Stimulated activated naive CD4-positive, alpha-beta T cell treated with Interleukin-2 at 50 U/mL for 16 hours (primary cell): ENCODE measurements around the gene FOXR1.
"Not testable (repeated sequence)": the region's sequence is repeated elsewhere in the genome, so short reads cannot be mapped to it uniquely, and the experiment has no call there.

Experiments
- DNase-seq: peaks from one replicate; lab custom pipeline; 2025; lab: John Stamatoyannopoulos, UW

Gene FOXR1

DNA sequence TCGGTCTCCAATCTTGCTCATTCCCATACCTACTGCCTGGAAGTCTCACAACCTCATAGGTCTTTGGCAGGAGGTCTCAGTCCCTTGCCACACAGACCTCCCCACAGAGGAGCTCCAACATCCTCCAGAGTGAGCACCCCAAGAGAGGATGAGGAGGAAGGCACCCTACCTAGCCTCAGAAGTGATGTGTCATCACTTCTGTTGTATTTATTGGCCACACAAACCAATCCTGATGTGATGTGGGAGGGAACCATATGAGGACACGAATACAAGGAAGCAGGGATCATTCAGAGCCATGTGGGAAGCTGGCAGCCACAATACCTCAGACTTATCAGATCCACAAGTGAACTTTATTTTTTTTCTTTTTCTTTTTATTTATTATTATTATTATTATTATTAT lies 24.5 kb upstream of the FOXR1 start:
- DNase-seq = no peak

DNA sequence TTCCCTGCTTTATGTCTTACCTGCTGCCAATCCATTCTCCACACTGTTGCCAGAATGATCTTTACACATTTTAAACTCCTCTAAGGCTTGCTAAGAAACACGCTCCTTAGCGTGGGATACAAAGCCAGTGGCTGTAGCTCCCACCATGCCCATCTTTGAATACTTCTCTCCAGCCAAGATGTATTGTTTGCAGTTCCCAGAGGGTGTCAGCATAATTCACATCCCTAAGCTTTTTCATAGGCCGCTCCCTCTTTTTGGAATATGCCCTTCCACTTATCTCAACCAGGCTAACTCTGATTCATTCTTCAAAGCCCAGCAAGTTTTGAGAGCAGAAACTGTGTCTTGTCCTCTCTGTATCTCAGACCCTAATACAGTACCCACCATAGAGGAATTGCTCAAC lies 23.6 kb upstream of the FOXR1 start:
- no peak for DNase-seq

DNA sequence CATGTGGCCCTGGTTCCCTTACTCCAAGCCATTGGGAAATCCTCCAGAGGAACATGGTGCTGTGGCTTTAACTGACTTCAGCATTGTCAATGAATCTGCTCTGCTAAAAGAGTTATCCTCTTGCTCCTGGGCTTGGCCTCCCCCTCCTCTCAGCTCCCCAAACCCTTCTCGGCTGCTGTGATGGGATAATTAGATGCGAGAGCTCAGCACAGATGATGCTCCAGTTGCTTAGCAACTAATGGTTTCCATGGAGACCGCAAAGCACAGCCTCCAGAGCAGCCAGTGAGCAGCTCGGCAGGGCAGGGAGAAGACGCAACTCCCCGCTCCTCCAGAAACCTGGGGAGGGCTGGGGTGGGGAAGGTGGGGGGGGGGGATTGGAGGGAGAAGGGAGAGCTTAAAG lies 18.3 kb upstream of the FOXR1 start:
- no peak for DNase-seq

DNA sequence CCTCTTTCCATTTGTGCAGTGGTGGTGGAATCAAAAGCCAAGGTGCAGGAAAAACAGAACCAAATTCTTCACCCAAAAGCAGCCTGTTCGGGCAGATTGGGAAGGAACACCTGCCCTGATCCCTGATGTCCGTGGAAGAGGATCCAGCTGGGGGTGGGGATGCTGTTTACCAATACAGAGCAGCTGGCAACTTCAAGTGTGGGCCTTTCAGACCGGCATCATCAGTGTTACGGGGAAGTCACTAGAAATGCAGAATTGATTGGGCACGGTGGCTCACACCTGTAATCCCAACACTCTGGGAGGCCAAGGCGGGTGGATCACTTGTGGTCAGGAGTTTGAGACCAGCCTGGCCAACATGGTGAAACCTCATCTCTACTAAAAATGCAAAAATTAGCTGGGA lies 17.6 kb upstream of the FOXR1 start:
- not testable (repeated sequence) for DNase-seq

DNA sequence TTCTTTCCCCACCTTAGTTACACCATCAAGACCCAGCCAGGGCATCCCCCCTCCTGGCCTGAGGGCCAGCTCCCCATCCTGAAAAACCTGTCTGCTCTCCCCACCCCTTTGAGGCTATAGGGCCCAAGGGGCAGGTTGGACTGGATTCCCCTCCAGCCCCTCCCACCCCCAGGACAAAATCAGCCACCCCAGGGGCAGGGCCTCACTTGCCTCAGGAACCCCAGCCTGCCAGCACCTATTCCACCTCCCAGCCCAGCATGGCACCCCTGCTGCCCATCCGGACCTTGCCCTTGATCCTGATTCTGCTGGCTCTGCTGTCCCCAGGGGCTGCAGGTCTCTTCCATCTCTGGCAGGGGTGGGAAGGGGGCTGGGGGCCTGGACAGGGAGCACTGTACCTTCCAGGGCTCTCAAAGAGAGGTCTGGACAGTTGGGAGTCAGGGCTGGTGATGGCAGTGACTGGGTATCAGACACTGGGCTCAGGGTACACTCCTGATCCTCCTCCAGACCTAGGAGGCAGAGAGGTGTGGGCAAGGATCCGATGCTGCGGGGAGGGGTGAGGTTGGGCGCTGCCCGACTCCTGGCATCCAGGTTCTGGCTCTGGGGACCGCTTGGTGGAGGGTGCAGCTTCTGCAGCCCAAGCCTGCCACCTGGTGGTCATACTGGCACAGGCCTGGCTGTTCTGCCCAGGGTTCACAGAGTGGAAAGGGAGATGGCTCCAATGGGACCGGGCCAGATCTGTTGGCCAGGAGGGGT lies 15.3 kb upstream of the FOXR1 start, which contains the start of gene UPK2:
TSS of gene UPK2 (plus strand) at position 205 of the 753 bp plus-strand sequence. CDS start at position 258, 53 bp downstream.
- peak; percentile 80 for DNase-seq

DNA sequence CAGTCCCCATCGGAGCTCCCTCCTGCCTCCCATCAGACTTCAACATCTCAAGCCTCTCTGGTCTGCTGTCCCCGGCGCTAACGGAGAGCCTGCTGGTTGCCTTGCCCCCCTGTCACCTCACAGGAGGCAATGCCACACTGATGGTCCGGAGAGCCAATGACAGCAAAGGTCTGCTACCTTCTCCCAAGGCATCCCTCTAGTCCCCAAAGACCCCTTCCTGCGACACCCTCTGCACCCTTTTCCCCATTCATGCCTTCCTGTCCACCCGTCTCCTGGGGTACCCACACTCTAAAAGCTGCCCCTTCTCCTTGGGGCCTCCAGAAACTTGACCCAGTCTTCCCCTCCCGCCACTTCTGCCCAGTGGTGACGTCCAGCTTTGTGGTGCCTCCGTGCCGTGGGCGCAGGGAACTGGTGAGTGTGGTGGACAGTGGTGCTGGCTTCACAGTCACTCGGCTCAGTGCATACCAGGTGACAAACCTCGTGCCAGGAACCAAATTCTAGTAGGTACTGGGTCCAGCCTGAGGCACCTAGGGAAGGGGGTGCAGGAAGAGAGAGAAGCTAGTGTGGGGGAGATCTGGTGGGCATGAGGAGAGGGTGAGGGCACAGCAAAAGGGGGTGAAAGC lies 14.6 kb upstream of the FOXR1 start:
- DNase-seq = no peak

DNA sequence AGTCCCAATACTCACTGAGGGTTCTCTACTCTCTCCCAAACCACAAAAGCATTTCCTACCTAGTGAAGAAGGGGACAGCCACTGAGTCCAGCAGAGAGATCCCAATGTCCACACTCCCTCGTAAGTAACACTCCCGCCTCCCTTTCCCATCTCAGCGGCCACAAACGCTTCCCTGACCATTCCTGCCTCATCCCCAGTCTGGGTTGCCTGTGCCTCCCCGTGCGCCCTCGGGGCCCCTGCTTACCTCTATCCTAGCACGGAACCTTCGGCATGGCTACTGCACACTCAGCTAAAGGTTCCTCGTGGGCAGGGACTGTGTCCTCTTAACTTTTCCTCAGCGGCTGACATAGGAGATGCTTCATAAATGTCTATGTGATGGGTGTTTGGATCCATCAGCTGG lies 14.0 kb upstream of the FOXR1 start:
- DNase-seq = no peak

DNA sequence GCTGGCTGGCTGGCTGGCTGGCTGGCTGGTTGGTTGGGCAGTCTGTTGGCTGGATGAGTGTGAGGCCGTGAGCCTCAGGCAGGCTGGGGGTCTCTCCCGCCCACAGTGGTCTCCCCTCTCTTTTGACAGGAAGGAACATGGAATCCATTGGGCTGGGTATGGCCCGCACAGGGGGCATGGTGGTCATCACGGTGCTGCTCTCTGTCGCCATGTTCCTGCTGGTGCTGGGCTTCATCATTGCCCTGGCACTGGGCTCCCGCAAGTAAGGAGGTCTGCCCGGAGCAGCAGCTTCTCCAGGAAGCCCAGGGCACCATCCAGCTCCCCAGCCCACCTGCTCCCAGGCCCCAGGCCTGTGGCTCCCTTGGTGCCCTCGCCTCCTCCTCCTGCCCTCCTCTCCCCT lies 13.6 kb upstream of the FOXR1 start:
- no peak for DNase-seq

DNA sequence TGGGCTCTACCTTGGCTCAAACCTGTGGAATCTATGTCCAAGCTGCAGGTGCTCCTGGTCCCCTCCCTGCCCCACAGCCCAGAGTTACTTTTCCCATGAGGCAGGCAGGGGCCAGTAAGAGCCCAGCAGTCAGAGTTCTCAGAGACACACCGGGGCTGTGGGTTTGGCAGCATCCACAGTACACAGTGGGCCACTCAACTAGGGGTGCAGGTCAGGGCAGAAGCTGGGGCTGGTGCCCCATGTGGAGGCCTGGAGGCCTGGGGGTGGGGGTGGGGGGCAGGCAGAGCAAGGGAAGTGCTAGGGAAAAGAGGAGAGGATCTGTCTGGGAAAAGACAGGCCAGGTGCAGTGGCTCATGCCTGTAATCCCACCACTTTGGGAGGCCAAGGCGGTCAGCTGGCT lies 13.0 kb upstream of the FOXR1 start:
- no peak for DNase-seq

DNA sequence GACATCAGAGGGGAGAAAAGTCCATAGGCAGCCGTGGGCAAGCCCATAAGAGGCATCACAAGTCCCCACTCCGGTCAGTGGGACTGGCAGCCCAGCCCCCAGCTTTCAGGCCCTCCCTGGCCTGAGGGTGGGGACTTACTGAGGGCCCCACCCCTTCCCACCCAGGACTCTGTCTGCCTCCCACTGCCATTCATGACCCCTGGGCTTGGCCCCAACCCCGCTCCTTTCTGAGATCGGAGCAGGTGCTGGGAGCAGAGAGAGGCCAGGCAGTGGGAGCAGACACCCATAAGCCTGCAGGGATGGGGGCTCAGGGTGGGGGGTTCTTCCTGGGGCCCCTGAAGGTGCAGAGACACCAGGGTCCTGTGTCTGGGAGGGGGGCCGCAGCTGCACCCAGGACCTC lies 10.4 kb upstream of the FOXR1 start:
- no peak for DNase-seq

DNA sequence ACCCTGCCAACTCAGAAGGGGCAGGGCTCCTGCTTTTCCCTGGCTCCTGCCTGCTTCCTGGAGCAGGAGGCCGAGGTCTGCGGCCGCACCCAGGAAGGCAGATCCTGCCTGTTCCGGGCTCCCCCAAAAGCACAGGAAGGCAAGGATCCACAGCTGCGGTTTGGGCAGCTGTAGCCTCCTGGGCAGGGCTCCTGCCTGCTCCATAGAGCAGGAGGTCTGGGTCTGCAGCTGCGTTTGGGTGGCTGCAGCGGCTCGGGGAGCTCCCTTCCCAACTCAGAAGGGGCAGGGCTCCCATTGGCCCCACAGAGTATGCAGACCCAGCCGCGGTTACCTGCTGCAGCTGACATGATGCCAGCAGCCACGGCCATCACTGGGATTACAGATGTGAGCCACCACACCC lies 10.0 kb upstream of the FOXR1 start:
- DNase-seq = no peak

DNA sequence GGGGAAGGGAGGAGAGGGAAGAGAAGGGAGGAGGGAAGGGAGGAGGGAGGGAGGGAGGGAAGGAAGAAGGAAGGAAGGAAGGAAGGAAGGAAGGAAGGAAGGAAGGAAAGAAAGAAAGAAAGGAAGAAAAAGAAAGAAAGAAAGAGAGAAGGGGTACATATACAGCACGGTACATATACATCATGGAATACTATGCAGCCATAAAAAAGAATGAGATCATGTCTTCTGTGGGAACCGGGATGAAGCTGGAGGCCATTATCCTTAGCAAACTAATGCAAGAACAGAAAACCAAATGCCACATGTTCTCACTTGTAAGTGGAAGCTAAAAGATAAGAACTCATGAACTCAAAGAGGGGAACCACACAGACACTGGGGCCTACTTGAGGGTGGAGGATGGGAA lies 2.1 kb upstream of the FOXR1 start:
- DNase-seq = not testable (repeated sequence)

DNA sequence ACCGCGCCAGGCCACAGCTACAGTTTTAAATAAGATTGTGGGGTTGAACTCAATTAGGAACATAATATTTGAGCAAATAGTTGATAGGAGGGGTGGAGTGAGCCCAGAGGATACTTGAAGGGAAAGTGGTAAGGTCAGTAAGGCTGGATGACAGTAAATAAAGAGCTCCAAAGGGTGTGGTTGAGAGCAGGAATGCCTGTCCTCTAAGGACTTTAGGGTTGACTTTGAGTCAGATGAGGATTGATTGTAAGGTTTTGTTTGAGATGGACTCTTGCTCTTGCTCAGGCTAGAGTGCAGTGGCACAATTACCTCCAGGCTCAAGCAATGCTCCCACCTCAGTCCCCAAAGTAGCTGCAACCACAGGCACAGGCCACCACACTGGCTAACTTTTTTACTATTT lies 2.4 kb downstream of the FOXR1 start:
- DNase-seq = no peak

DNA sequence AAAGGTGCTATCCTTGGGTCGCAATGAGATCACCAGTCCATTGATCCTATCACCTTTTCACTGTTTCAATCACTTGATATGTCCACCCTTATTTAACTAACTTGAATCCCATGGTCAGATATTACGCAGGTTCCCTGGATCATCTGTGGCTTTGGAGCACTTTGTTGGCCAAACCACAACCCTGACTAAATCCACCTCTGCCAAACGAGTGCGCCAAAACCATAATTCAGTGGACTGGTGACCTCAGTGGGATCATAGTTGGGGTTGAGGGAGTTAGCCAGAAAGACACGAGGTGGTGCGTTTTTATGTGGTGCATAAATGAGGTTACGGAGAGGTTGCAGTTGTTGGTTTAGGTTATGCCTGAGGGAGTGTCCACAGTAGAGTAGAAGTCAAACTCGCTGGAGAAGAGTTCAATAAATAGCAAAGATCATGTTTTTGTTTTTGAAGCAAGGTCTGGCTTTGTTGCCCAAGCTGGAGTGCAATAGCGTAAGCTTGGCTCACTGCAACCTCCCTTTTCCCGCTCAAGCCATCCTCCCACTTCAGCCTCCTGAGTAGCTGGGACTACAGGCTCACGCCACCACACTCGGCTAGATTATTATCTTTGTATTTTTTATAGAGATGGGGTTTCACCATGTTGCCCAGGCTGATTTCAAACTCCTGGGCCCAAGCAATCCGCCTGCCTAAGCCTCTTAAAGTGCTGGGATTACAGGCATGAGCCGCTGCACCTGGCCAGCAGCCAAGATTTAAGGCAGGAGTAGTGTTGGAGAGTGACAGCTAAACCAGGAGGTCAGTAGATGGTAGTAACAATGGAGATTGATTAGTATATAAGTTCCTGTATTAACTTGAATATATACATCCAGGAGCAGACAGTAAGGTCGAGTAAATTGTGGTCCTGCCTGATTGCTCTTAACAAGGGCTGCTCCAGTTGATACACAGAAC lies 4.5 kb downstream of the FOXR1 start:
- no peak for DNase-seq

DNA sequence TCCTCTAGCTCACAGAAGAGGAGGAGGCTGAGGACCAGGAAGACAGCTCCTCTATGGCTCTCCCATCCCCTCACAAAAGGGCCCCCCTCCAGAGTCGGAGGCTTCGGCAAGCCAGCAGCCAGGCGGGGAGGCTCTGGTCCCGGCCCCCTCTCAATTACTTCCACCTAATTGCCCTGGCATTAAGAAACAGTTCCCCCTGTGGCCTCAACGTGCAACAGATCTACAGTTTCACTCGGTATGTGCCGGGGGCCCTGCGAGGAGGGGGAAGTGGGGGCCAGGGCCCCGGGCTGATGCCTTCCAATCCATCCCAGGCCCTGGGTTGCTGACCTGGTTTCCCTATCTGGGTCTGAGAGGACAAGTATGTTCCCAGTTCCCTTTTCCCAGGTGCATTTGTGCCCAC lies 7.9 kb downstream of the FOXR1 start:
- no peak for DNase-seq

DNA sequence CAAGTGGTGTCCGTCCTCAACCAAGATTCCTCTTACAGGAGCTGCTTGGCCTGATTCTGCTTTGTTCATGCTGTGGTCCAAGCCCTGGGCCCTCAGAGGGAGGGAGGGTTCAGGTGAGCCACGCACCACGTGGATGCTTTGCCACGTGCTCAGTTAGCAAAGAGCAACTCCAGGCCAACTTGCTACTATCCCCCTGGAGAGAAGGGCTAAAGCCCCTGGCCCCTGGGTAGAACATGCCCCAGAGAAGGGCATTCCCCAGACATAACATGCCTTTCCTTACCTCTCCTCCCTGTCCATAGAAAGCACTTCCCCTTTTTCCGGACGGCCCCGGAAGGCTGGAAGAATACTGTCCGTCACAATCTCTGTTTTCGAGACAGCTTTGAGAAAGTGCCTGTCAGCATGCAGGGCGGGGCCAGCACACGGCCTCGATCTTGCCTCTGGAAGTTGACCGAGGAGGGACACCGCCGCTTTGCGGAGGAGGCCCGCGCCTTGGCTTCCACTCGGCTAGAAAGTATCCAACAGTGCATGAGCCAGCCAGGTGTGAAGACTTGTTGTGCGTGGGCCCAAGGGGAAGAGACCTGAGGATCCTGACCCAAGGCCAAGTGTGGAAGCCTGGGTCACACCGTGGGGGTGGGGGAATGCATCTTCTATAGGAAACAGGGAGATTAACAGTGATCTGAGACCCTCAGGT lies 8.8 kb downstream of the FOXR1 start:
- no peak for DNase-seq

DNA sequence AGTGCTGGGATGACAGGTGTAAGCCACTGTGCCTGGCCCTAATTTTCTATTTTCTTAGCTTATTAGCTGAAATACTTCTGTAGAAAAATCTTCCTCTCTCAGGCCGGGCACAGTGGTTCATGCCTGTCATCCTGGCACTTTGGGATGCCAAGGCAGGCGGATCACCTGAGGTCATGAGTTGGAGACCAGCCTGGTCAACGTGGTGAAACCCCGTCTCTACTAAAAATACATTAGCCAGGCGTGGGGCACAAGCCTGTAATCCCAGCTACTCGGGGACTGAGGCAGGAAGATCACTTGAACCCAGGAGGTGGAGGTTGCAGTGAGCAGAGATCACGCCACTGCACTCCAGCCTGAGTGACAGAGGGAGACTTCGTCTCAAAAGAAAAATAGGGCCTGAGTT lies 12.8 kb downstream of the FOXR1 start:
- not testable (repeated sequence) for DNase-seq

DNA sequence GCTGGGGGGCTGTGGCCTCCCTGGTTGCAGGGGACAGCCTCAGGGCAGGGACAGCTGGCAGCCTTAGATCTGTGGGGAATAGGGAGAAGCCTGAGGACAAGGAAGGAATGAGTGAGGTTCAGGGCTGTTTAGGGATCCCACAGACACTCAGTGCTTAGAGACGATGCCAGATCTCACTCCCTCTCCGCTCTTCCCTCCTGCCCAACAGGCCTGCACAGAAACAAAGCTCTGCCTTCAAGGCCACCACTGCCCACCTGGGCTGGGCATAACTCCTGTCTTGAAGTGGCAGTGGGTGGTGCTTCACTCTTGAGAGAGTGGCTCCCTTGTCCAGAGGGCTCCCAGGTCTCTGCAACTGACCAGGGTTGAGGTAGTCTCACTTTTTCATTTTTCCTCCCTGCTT lies 13.3 kb downstream of the FOXR1 start:
- no peak for DNase-seq

DNA sequence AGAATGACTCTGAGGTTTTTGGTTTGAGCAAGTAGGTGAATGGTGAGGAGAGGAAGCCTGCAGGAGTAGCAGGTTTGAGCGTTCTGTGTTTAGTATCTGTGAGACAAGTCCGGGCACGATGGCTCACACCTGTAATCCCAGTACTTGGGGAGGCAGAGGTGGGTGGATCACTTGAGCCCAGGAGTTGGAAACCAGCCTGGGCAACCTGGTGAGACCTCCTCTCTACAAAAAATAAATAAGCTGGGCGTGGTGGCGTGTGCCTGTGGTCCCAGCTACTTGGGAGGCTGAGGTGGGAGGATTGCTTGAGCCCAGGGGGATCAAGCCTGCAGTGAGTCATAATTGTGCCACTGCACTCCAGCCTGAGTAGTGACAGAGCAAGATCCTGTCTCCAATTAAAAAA lies 16.7 kb downstream of the FOXR1 start:
- DNase-seq = no peak

DNA sequence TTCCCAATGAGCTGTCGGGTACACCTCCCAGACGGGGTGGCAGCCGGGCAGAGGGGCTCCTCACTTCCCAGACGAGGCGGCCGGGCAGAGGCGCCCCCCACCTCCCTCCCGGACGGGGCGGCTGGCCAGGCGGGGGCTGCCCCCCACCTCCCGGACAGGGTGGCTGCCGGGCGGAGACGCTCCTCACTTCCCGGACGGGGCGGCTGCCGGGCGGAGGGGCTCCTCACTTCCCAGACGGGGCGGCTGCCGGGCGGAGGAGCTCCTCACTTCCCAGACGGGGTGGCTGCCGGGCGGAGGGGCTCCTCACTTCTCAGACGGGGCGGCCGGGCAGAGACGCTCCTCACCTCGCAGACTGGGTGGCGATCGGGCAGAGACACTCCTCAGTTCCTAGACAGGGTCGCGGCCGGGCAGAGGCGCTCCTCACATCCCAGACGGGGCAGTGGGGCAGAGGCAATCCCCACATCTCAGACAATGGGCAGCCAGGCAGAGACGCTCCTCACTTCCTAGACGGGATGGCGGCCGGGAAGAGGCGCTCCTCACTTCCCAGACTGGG lies 20.0 kb downstream of the FOXR1 start:
- DNase-seq = not testable (repeated sequence)

DNA sequence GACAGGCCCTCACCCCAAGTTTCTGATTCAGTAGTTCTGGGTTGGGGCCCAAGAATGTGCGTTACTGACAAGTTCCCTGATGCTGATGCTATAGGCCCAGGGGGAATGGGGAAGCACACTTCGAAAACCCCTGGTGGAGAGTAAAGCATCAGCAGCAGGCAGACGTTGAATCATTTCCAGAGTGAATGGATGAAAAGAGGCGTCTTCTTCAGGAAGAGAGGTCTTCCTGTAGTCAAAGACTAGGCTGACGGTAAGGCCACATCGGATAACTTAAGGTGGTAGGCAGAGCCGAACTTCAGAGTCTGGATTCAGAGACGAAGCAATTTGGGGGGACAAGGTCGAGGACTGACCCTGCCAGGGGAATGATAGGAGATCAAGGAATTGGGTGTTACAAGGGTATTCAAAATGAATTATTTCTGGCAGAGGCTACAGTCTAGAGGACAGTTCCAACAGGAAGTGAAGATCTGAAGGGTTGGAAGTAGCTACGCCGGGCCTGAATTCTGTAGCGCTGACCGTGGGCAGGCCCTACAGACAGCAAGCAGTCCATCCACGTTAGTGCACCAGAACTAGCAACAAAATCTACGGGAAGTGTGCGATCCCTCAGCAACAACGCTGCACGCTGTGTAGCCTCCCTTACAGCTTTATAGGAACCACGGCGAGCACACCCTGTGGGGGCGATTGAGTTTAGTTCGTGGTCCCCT lies 25.5 kb downstream of the FOXR1 start:
- DNase-seq = peak; percentile 31
